H1 (cell line): Measurements from ENCODE around the gene RECK. TPM values are rescaled to one million over a fixed set of nuclear protein-coding genes. Genes with fewer than 3 reads are reported as not detected.

Experiments
- CTCF ChIA-PET: fragments of 300-600 bp; sonication (Branson Sonifier 250); formaldehyde crosslinking; loops from one replicate; lab custom pipeline; 2021; ENCODE audit not compliant: partially characterized antibody; lab: Charles Lee
- POLR2A ChIA-PET: fragments of 300-600 bp; sonication (Branson Sonifier 250); formaldehyde crosslinking; loops from one replicate; lab custom pipeline; 2021; ENCODE audit warnings: inconsistent platforms; ENCODE audit not compliant: partially characterized antibody; lab: Charles Lee
- DNase-seq, 2 experiments: peaks; one replicate each; pipeline versions ENCODE4 v3.0.0 to v3.0.0-alpha.2; 2010 to 2022; ENCODE audit warnings: low spot score in 2 of 2, low read depth in 1 of 2, mixed read lengths in 1 of 2
- FAIRE-seq: peaks from 2 replicates; lab custom pipeline; 2011; peaks lifted over from hg19 to GRCh38; lab: Jason Lieb, UNC
- H2AFZ ChIP-seq: 2 replicates; pipeline ENCODE4 v1.8.1; 2012; ENCODE audit warnings: low read length, inconsistent platforms
- H2AK5ac ChIP-seq: 2 replicates; pipeline ENCODE4 v1.6.1; 2013; ENCODE audit warnings: low read depth, low read length
- H2BK120ac ChIP-seq: replicated peaks from 2 replicates; pipeline ENCODE3; 2013; ENCODE audit warnings: low read depth, low read length, inconsistent platforms
- H2BK12ac ChIP-seq: 2 replicates; pipeline ENCODE4 v1.6.1; 2013; ENCODE audit warnings: low read depth, low read length
- H2BK15ac ChIP-seq: 2 replicates; pipeline ENCODE4 v1.6.1; 2013; ENCODE audit warnings: low read length
- H2BK20ac ChIP-seq: 2 replicates; pipeline ENCODE4 v1.6.1; 2013; ENCODE audit warnings: low read length
- H2BK5ac ChIP-seq: 2 replicates; pipeline ENCODE4 v1.6.1; 2013; ENCODE audit warnings: low read depth, low read length
- H3K14ac ChIP-seq: 2 replicates; pipeline ENCODE4 v1.6.1; 2013; ENCODE audit warnings: inconsistent platforms; ENCODE audit not compliant: insufficient read length
- H3K18ac ChIP-seq: 2 replicates; pipeline ENCODE4 v1.6.1; 2013; ENCODE audit warnings: low read length; ENCODE audit errors: extremely low read depth
- H3K23ac ChIP-seq: 2 replicates; pipeline ENCODE4 v1.6.1; 2013; ENCODE audit warnings: inconsistent platforms; ENCODE audit not compliant: insufficient read length
- H3K23me2 ChIP-seq: 2 replicates; pipeline ENCODE4 v1.6.1; 2013; ENCODE audit warnings: low read depth, low read length
- H3K27ac ChIP-seq: 2 replicates; pipeline ENCODE4 v1.6.1; 2011; ENCODE audit warnings: low read depth, low read length, inconsistent platforms
- H3K27me3 ChIP-seq, 4 experiments: replicated peaks in 1 of 4; 1 replicate in 1 of 4; 2 replicates in 3 of 4; pipeline versions ENCODE4 v1.6.1 to v1.8.1; 2011 to 2013; ENCODE audit warnings: low read length in 3 of 4, mild to moderate bottlenecking in 3 of 4, inconsistent platforms in 2 of 4, mixed read lengths in 2 of 4, moderate library complexity in 1 of 4; ENCODE audit not compliant: control insufficient read depth in 3 of 4, insufficient read depth in 3 of 4; ENCODE audit errors: extremely low read depth in 1 of 4
- H3K36me3 ChIP-seq, 4 experiments: 2 replicates each; pipeline versions ENCODE4 v1.6.1 to v1.8.1; 2011 to 2013; ENCODE audit warnings: mild to moderate bottlenecking in 4 of 4, low read length in 3 of 4, moderate library complexity in 2 of 4, control low read depth in 1 of 4, inconsistent platforms in 1 of 4; ENCODE audit not compliant: insufficient read depth in 4 of 4, control insufficient read depth in 2 of 4
- H3K4ac ChIP-seq: replicated peaks from 2 replicates; pipeline ENCODE3; 2013; ENCODE audit warnings: low read length, low read depth, mixed read lengths, inconsistent platforms; ENCODE audit not compliant: insufficient read length
- H3K4me1 ChIP-seq, 4 experiments: replicated peaks in 1 of 4; 1 replicate in 1 of 4; 2 replicates in 3 of 4; pipeline versions ENCODE4 v1.6.1 to v1.8.1; 2011 to 2013; ENCODE audit warnings: low read length in 3 of 4, inconsistent platforms in 2 of 4, mixed read lengths in 1 of 4; ENCODE audit not compliant: insufficient read depth in 4 of 4, control insufficient read depth in 3 of 4
- H3K4me2 ChIP-seq, 2 experiments: 2 replicates each; pipeline versions ENCODE4 v1.6.1 to v1.8.1; 2011 to 2013; ENCODE audit warnings: low read depth in 2 of 2, low read length in 2 of 2, control low read depth in 1 of 2, inconsistent platforms in 1 of 2, mild to moderate bottlenecking in 1 of 2; ENCODE audit not compliant: insufficient read depth in 1 of 2
- H3K4me3 ChIP-seq, 4 experiments: fragments of 200-600, 300-600 bp in 1 of 4; sonication (generic), shearing (Covaris generic), sonication (Bioruptor Twin) in 1 of 4; 2 replicates each; pipeline versions ENCODE4 v1.5.1 to v1.8.1; 2011 to 2016; ENCODE audit warnings: low read length in 4 of 4, low read depth in 3 of 4, control low read depth in 2 of 4, inconsistent platforms in 2 of 4, mild to moderate bottlenecking in 2 of 4, mixed read lengths in 1 of 4, moderate library complexity in 1 of 4; ENCODE audit not compliant: insufficient read depth in 2 of 4; ENCODE audit errors: extremely low read depth in 1 of 4
- H3K56ac ChIP-seq: replicated peaks from 2 replicates; pipeline ENCODE3; 2013; ENCODE audit warnings: low read depth, mild to moderate bottlenecking, mixed read lengths, low read length, inconsistent platforms; ENCODE audit not compliant: insufficient read length
- H3K79me1 ChIP-seq: 2 replicates; pipeline ENCODE4 v1.6.1; 2013; ENCODE audit warnings: low read depth, low read length, control low read depth
- H3K79me2 ChIP-seq, 2 experiments: 2 replicates each; pipeline versions ENCODE4 v1.6.1 to v1.8.1; 2012 to 2013; ENCODE audit warnings: low read length in 2 of 2, mild to moderate bottlenecking in 2 of 2, inconsistent platforms in 1 of 2; ENCODE audit not compliant: insufficient read depth in 2 of 2, control insufficient read depth in 1 of 2
- H3K9ac ChIP-seq, 4 experiments: replicated peaks in 1 of 4; 1 replicate in 1 of 4; 2 replicates in 3 of 4; pipeline versions ENCODE4 v1.6.1 to v1.8.1; 2011 to 2013; ENCODE audit warnings: low read depth in 3 of 4, low read length in 3 of 4, control low read depth in 2 of 4, mild to moderate bottlenecking in 2 of 4, moderate library complexity in 2 of 4, inconsistent platforms in 1 of 4; ENCODE audit errors: extremely low read depth in 1 of 4
- H3K9me3 ChIP-seq, 2 experiments: 2 replicates each; pipeline versions ENCODE4 v1.6.1 to v1.8.1; 2012 to 2013; ENCODE audit warnings: mild to moderate bottlenecking in 2 of 2, moderate library complexity in 2 of 2, control low read depth in 1 of 2, inconsistent platforms in 1 of 2, low read depth in 1 of 2, low read length in 1 of 2, mixed read lengths in 1 of 2; ENCODE audit not compliant: insufficient read depth in 2 of 2
- H4K20me1 ChIP-seq, 2 experiments: replicated peaks in 1 of 2; 2 replicates each; pipeline versions ENCODE3 to v1.8.1; 2011 to 2013; ENCODE audit warnings: inconsistent platforms in 2 of 2, low read length in 2 of 2, mild to moderate bottlenecking in 1 of 2; ENCODE audit not compliant: insufficient read depth in 2 of 2, control insufficient read depth in 1 of 2
- H4K5ac ChIP-seq: 2 replicates; pipeline ENCODE4 v1.6.1; 2013; ENCODE audit warnings: low read length, low read depth, mixed read lengths, inconsistent platforms; ENCODE audit not compliant: insufficient read length
- H4K8ac ChIP-seq: 2 replicates; pipeline ENCODE4 v1.8.0; 2013; ENCODE audit warnings: mild to moderate bottlenecking, moderate library complexity, low read length, inconsistent platforms; ENCODE audit not compliant: insufficient read depth; ENCODE audit errors: extremely low read depth
- H4K91ac ChIP-seq: replicated peaks from 2 replicates; pipeline ENCODE3; 2013; ENCODE audit warnings: low read length, mixed read lengths, inconsistent platforms; ENCODE audit not compliant: insufficient read length
- GTF2F1 ChIP-seq: IDR thresholded peaks from 2 replicates; pipeline ENCODE4 v1.6.1; 2012; ENCODE audit warnings: low read depth, low read length, improper control_type of control experiment, borderline replicate concordance
- JUND ChIP-seq: IDR thresholded peaks from 2 replicates; pipeline ENCODE4 v1.6.1; 2011; ENCODE audit warnings: mild to moderate bottlenecking, improper control_type of control experiment, low read length
- PHF8 ChIP-seq: fragments of 200-600 bp; sonication (generic); conservative IDR thresholded peaks from 2 replicates; pipeline ENCODE4 v1.7.1; 2012; ENCODE audit warnings: low read depth, mild to moderate bottlenecking, inconsistent platforms, low read length, moderate library complexity
- SRF ChIP-seq: IDR thresholded peaks from 2 replicates; pipeline ENCODE4 v1.6.1; 2011; ENCODE audit warnings: mild to moderate bottlenecking, low read depth, low read length, moderate library complexity
- WGBS, 2 experiments: shearing (Covaris generic) in 1 of 2; methylation state at CpG; one replicate each; pipeline versions ENCODE4 v1.1.6 to v1.1.7; 2013 to 2015; ENCODE audit warnings: low lambda C conversion rate in 2 of 2, mixed read lengths in 2 of 2, inconsistent platforms in 1 of 2, low coverage in 1 of 2, missing lambda C conversion rate in 1 of 2; ENCODE audit not compliant: insufficient replicate concordance in 2 of 2, insufficient coverage in 1 of 2, insufficient read length in 1 of 2; ENCODE audit errors: extremely low coverage in 1 of 2, missing lambda C conversion rate in 1 of 2; 5-methylcytosine and 5-hydroxymethylcytosine counted together
- polyA plus RNA-seq, 7 experiments: library from polyadenylated mRNA; depleted of rRNA in 3 of 7; stranded (reverse) in 5 of 7; unstranded in 2 of 7; fragments of >200 nt in 5 of 7; fragments of 200-250 nt in 2 of 7; gene quantifications; 1 replicate in 5 of 7; 2 replicates in 1 of 7; 4 replicates in 1 of 7; pipeline versions ENCODE4 v1.2.1 to v1.2.3, GENCODE V29; 2011 to 2013; ENCODE audit warnings: missing spikeins in 2 of 7, mixed read lengths in 2 of 7
- total RNA-seq: library from RNA; stranded (reverse); fragmentation: NEBNext Ultra II Directional; extraction: Animal tissue kit (Norgen Biotek cat#: 25700); gene quantifications from 2 replicates; pipeline ENCODE4 v1.2.1, GENCODE V29; 2021
- TF ChIP-seq, protein P1 (sequence below), 3 experiments: IDR thresholded peaks; 1 replicate in 2 of 3; 2 replicates in 1 of 3; pipeline versions ENCODE4 v1.5.1 to v1.6.1; 2011; ENCODE audit warnings: low read length in 3 of 3, mild to moderate bottlenecking in 3 of 3, inconsistent platforms in 2 of 3, low read depth in 1 of 3, moderate library complexity in 1 of 3; ENCODE audit not compliant: insufficient read depth in 1 of 3; ENCODE audit errors: control extremely low read depth in 1 of 3

The RECK gene
- total and polyA plus RNA-seq, 2 of the 8 experiments (the other 6 are each of a cell fraction or from before 2014, with no cell fraction given): 5.4 to 9.8 TPM

DNA sequence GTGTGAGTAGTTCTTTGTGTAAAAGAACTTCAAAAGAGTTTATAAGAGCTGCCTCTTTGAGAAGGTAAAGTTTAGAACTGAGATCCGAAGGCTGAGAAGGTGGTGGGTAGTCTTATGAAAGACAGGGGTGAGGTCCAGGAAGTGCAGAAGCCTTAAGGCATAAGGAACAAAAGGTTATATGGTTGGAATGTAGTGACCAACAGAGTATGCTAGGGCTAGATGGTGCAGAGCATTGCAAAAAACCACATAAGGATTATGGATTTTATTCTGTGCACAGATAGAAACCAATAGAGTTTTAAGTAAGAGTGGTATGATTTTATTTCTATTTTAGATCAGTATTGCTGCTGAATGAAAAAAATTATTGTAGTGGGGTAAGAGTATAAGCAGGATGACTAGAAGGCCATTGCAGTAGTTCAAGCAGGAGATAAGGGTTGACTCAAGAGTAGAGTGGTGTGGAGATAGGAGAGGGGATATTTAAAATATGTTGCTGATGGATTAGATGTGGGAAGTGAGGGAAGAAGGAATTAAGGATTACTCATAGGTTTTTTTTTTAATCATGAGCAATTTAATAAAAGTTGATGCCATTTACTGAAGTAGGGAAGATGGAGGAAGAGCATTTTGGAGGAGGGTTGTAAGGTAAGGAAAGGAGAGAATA is 3.7 kb downstream of the RECK start:
- FAIRE-seq (no peak), DNase-seq (no peak)
- 76% methylated on average over 1 of the region's 1 CpG; no CpG with 5 or more reads in 1 of the 2 experiments for WGBS, 2 experiments
- no peak overlapping the region for H3K14ac ChIP-seq
- peaks cover 3 to 61% of the 10 kb centered on the region in 2 experiments for H3K79me2 ChIP-seq
- no peak overlapping the region for H3K18ac ChIP-seq
- H3K4me3 ChIP-seq: no peak overlapping the region
- H2BK20ac ChIP-seq: no peak overlapping the region
- H3K79me1 ChIP-seq: peaks cover 3% of the 10 kb centered on the region
- H2BK12ac ChIP-seq: no peak overlapping the region
- no peak overlapping the region for H3K56ac ChIP-seq
- H2BK15ac ChIP-seq: no peak overlapping the region
- no peak overlapping the region for H2BK120ac ChIP-seq
- ChIA-PET CTCF (interaction anchor here (1.4 kb wide), 1 partner anchor 17 kb away, joined by 5 read pairs; no protein-coding TSS in a partner anchor), POLR2A (interaction anchor here (0.7 to 1.9 kb wide), 3 partner anchors 107 to 172 kb away, joined by 3 to 6 read pairs (median 3); partner anchors contain the start of gene CLTA)
- H3K36me3 ChIP-seq: no peaks in the 10 kb centered on the region
- H3K23ac ChIP-seq: no peak overlapping the region
- no peak overlapping the region for H2AK5ac ChIP-seq
- no peak overlapping the region for H3K4me2 ChIP-seq
- no peak overlapping the region for H4K5ac ChIP-seq
- peaks cover 10% of the 10 kb centered on the region for H3K23me2 ChIP-seq
- no peak overlapping the region for H2AFZ ChIP-seq
- no peaks in the 10 kb centered on the region for H3K27me3 ChIP-seq
- no peak overlapping the region for H4K91ac ChIP-seq
- H3K9ac ChIP-seq: no peak overlapping the region
- H3K4ac ChIP-seq: no peak overlapping the region
- peaks cover 0 to 3% of the 10 kb centered on the region in 2 experiments for H4K20me1 ChIP-seq
- no peaks in the 10 kb centered on the region for H3K9me3 ChIP-seq
- no peak overlapping the region for H3K27ac ChIP-seq
- no peak overlapping the region for H2BK5ac ChIP-seq
- H3K4me1 ChIP-seq: peaks cover 0 to 4% (median 0%) of the 10 kb centered on the region in 4 experiments; a peak in 3 of 7 replicates
- H4K8ac ChIP-seq: no peak overlapping the region
- no peak for TF ChIP-seq GTF2F1
- no peak for TF ChIP-seq SRF
- TF ChIP-seq PHF8: no peak
- TF ChIP-seq, protein P1, sequence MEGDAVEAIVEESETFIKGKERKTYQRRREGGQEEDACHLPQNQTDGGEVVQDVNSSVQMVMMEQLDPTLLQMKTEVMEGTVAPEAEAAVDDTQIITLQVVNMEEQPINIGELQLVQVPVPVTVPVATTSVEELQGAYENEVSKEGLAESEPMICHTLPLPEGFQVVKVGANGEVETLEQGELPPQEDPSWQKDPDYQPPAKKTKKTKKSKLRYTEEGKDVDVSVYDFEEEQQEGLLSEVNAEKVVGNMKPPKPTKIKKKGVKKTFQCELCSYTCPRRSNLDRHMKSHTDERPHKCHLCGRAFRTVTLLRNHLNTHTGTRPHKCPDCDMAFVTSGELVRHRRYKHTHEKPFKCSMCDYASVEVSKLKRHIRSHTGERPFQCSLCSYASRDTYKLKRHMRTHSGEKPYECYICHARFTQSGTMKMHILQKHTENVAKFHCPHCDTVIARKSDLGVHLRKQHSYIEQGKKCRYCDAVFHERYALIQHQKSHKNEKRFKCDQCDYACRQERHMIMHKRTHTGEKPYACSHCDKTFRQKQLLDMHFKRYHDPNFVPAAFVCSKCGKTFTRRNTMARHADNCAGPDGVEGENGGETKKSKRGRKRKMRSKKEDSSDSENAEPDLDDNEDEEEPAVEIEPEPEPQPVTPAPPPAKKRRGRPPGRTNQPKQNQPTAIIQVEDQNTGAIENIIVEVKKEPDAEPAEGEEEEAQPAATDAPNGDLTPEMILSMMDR (IDR thresholded peaks at IDR 0.05; ENCODE audit: control extremely low read depth in 1 of 3, insufficient read depth in 1 of 3, low read depth in 1 of 3, low read length in 3 of 3): no peak
- TF ChIP-seq JUND: no peak
